H1 (cell line): ENCODE measurements around the gene TNNI3.
A peak's percentile ranks its signal among the peaks of the same experiment; 100 is the strongest.

Experiments used
- BRCA1 ChIP-seq: IDR thresholded peaks from 2 replicates; pipeline ENCODE4 v1.6.1; 2012; ENCODE audit warnings: low read depth, low read length, improper control_type of control experiment
- CEBPB ChIP-seq: IDR thresholded peaks from 2 replicates; pipeline ENCODE4 v1.6.1; 2012; ENCODE audit warnings: low read depth, low read length
- CHD1 ChIP-seq: IDR thresholded peaks from 2 replicates; pipeline ENCODE4 v1.6.1; 2012; ENCODE audit warnings: low read depth, low read length, improper control_type of control experiment
- CHD2 ChIP-seq: IDR thresholded peaks from 2 replicates; pipeline ENCODE4 v1.6.1; 2012; ENCODE audit warnings: low read length, improper control_type of control experiment
- CTCF ChIP-seq, 3 experiments: IDR thresholded peaks; 1 replicate in 2 of 3; 2 replicates in 1 of 3; pipeline versions ENCODE4 v1.5.1 to v1.6.1; 2011; ENCODE audit warnings: low read length in 3 of 3, mild to moderate bottlenecking in 3 of 3, inconsistent platforms in 2 of 3, low read depth in 1 of 3, moderate library complexity in 1 of 3; ENCODE audit not compliant: insufficient read depth in 1 of 3; ENCODE audit errors: control extremely low read depth in 1 of 3
- EP300 ChIP-seq, 2 experiments: IDR thresholded peaks; 1 replicate in 1 of 2; 2 replicates in 1 of 2; pipeline ENCODE4 v1.6.1; 2011 to 2012; ENCODE audit warnings: low read depth in 2 of 2, low read length in 2 of 2, mild to moderate bottlenecking in 2 of 2, borderline replicate concordance in 1 of 2, inconsistent platforms in 1 of 2, moderate library complexity in 1 of 2
- EZH2 ChIP-seq: fragments of 200-600 bp; sonication (generic); IDR thresholded peaks from 2 replicates; pipeline ENCODE4 v1.7.1; 2012; ENCODE audit warnings: low read depth, mild to moderate bottlenecking, moderate library complexity, low read length, inconsistent platforms; ENCODE audit not compliant: severe bottlenecking
- KDM1A ChIP-seq: fragments of 200-600, 300-600 bp; sonication (generic); IDR thresholded peaks from 2 replicates; pipeline ENCODE4 v1.7.1; 2016; ENCODE audit warnings: mild to moderate bottlenecking, low read length, borderline replicate concordance
- MAX ChIP-seq: IDR thresholded peaks from 2 replicates; pipeline ENCODE4 v1.6.1; 2012; ENCODE audit warnings: inconsistent platforms
- NRF1 ChIP-seq: IDR thresholded peaks from 2 replicates; pipeline ENCODE4 v1.6.1; 2011; ENCODE audit warnings: mild to moderate bottlenecking, low read depth, low read length, improper control_type of control experiment
- POLR2AphosphoS5 ChIP-seq: IDR thresholded peaks from 2 replicates; pipeline ENCODE4 v1.6.1; 2011; ENCODE audit warnings: low read depth, low read length
- TF ChIP-seq, protein P1 (sequence below): IDR thresholded peaks from 2 replicates; pipeline ENCODE4 v1.6.1; 2011; ENCODE audit warnings: low read depth, mild to moderate bottlenecking, low read length; ENCODE audit not compliant: insufficient read depth
- TF ChIP-seq, protein P2 (sequence below): IDR thresholded peaks from 2 replicates; pipeline ENCODE4 v1.6.1; 2011; ENCODE audit warnings: low read length, improper control_type of control experiment

DNA sequence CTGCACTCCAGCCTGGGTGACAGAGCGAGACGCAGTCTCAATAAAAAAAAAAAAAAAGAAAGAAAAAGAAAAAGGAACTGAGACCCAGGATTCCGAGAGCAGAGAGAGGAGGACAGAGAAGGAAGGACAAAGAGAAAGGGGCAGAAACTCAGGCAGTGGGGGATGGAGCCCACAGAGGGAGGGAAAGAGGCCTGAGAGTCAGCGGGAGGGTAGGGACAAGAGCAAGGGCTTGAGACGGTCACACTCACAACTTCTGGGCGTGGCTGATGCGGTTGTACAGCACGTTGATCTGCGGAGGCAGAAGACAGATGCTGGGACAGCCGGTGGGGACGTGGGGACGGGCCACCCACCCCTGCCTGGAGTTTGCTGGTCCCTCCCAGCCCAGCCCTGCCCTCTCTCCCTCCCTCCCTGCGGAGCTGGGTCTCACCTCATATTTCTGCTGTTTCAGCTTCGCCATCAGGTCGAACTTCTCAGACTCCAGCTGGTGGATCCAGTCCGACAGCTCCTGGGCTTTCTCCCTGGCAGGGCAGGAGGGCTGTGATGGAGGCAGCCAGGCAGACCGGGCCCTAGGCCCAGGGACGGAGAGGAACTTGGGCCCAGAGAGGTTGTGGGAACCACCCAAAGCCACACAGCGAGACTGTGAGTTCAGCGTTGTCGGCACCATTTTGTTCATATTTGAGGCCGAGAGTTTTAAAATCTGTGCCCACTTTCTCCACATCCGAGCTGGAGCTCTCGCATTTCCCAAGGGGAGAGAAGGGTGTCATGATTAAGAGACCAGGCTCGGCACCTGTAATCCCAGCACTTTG is 23.7 kb downstream of the TNNI3 start:
- TF ChIP-seq CTCF (IDR thresholded peaks at IDR 0.05; ENCODE audit: control extremely low read depth in 1 of 3, insufficient read depth in 1 of 3, low read depth in 1 of 3, low read length in 3 of 3) = no peak
- TF ChIP-seq CHD1 = no peak
- TF ChIP-seq MAX = no peak
- no peak for TF ChIP-seq BRCA1
- no peak for TF ChIP-seq CEBPB
- TF ChIP-seq, protein P1, sequence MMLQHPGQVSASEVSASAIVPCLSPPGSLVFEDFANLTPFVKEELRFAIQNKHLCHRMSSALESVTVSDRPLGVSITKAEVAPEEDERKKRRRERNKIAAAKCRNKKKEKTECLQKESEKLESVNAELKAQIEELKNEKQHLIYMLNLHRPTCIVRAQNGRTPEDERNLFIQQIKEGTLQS = no peak
- TF ChIP-seq EP300 (IDR thresholded peaks at IDR 0.05; ENCODE audit: borderline replicate concordance in 1 of 2, low read depth in 2 of 2, low read length in 2 of 2) = no peak
- TF ChIP-seq, protein P2, sequence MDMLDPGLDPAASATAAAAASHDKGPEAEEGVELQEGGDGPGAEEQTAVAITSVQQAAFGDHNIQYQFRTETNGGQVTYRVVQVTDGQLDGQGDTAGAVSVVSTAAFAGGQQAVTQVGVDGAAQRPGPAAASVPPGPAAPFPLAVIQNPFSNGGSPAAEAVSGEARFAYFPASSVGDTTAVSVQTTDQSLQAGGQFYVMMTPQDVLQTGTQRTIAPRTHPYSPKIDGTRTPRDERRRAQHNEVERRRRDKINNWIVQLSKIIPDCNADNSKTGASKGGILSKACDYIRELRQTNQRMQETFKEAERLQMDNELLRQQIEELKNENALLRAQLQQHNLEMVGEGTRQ = no peak
- no peak for TF ChIP-seq POLR2AphosphoS5
- no peak for TF ChIP-seq CHD2
- TF ChIP-seq KDM1A = peak; percentile 50; the same call in 1 of the 2 replicates
- TF ChIP-seq EZH2 = no peak
- TF ChIP-seq NRF1 = no peak
